ENCODE results near the gene GPR84. TPM values are rescaled to one million over a fixed set of nuclear protein-coding genes. Genes with fewer than 3 reads are reported as not detected.

The GPR84 gene
- polyA plus RNA-seq, 3 donors = 0.16 to 0.24 (median 0.19) TPM

- DNase-seq = no peak
Observed at GRCh38 chr12:54374562-54375258, 10.4 kb upstream of the GPR84 start.

GRCh38 chr12:54373649-54374561 is 9.6 kb upstream of the GPR84 start:
- no peak for DNase-seq

GRCh38 chr12:54372113-54372806 is 8.0 kb upstream of the GPR84 start:
- no peak for DNase-seq

- no peak for DNase-seq
Observed at GRCh38 chr12:54371328-54372112, 7.2 kb upstream of the GPR84 start.

- peak; percentile 77 for DNase-seq
Observed at GRCh38 chr12:54370171-54370730, 6.0 kb upstream of the GPR84 start.

GRCh38 chr12:54369597-54370131 is 5.4 kb upstream of the GPR84 start:
- DNase-seq = no peak

- DNase-seq = peak; percentile 94
Observed at GRCh38 chr12:54368709-54369596, 4.7 kb upstream of the GPR84 start.

- DNase-seq = no peak
Observed at GRCh38 chr12:54368025-54368708, 3.9 kb upstream of the GPR84 start.

- no peak for DNase-seq
Observed at GRCh38 chr12:54363618-54364017, 668 bp downstream of the GPR84 start.

- DNase-seq = no peak
Observed at GRCh38 chr12:54363047-54363446, 1.2 kb downstream of the GPR84 start.

- peak; percentile 93 for DNase-seq
Observed at GRCh38 chr12:54360717-54361456, 3.4 kb downstream of the GPR84 start.

- no peak for DNase-seq
Observed at GRCh38 chr12:54359762-54360351, 4.4 kb downstream of the GPR84 start.

GRCh38 chr12:54358945-54359761 is 5.1 kb downstream of the GPR84 start:
- peak; percentile 100 for DNase-seq

GRCh38 chr12:54358191-54358944 is 5.9 kb downstream of the GPR84 start:
- DNase-seq = no peak

GRCh38 chr12:54357506-54358190 is 6.6 kb downstream of the GPR84 start:
- DNase-seq = no peak

GRCh38 chr12:54356951-54357356 is 7.3 kb downstream of the GPR84 start:
- no peak for DNase-seq
